Measurements from ENCODE around the gene DOK7.

DOK7 gene

DNA sequence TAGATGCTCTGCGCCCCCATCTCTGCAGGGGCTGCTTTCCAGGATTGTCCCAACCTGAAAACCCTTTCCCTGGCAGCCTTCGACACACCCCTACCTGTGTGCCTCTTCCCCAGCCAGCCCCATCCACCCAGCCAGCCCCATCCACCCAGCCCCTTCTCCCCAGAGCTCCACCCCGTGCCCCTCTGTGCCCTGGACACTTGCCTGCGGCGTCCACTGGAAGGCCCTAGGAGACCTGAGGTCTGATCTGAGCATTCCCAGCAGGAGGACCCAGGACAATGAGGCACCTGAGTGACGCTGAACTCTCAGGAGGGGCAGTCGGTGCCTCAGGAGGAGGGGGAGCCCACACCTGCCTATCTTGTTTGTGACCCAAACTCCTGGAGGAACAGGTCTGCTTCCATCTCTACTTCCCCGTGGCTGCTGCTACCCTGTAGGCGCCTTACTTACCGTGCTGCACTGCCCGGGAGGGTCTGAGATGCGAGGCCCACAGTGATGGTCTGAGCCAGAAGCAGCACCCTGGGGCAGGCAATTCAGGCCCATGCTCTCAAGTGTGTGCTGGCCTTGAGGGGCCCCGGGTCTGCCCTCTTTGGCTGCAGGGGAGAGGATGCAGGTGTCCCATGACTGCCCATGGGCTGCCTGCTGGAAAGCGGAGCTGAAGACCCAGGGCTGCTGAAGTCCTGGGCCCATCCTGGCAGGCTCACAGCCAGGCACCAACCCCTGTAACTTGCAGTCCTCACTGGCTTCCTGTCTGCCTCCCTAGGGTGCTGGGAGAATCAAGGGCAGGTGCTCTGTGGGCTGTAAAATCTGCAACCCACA lies 64.2 kb downstream of the DOK7 start:
- TF ChIP-seq, protein P1, sequence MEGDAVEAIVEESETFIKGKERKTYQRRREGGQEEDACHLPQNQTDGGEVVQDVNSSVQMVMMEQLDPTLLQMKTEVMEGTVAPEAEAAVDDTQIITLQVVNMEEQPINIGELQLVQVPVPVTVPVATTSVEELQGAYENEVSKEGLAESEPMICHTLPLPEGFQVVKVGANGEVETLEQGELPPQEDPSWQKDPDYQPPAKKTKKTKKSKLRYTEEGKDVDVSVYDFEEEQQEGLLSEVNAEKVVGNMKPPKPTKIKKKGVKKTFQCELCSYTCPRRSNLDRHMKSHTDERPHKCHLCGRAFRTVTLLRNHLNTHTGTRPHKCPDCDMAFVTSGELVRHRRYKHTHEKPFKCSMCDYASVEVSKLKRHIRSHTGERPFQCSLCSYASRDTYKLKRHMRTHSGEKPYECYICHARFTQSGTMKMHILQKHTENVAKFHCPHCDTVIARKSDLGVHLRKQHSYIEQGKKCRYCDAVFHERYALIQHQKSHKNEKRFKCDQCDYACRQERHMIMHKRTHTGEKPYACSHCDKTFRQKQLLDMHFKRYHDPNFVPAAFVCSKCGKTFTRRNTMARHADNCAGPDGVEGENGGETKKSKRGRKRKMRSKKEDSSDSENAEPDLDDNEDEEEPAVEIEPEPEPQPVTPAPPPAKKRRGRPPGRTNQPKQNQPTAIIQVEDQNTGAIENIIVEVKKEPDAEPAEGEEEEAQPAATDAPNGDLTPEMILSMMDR (conservative IDR thresholded peaks at IDR 0.05; ENCODE audit: low read depth, low read length): no peak
- no peak for DNase-seq (ENCODE audit: low read depth)
- H3K4me3 ChIP-seq (ENCODE audit: low read depth, low read length): no peak overlapping the region

DNA sequence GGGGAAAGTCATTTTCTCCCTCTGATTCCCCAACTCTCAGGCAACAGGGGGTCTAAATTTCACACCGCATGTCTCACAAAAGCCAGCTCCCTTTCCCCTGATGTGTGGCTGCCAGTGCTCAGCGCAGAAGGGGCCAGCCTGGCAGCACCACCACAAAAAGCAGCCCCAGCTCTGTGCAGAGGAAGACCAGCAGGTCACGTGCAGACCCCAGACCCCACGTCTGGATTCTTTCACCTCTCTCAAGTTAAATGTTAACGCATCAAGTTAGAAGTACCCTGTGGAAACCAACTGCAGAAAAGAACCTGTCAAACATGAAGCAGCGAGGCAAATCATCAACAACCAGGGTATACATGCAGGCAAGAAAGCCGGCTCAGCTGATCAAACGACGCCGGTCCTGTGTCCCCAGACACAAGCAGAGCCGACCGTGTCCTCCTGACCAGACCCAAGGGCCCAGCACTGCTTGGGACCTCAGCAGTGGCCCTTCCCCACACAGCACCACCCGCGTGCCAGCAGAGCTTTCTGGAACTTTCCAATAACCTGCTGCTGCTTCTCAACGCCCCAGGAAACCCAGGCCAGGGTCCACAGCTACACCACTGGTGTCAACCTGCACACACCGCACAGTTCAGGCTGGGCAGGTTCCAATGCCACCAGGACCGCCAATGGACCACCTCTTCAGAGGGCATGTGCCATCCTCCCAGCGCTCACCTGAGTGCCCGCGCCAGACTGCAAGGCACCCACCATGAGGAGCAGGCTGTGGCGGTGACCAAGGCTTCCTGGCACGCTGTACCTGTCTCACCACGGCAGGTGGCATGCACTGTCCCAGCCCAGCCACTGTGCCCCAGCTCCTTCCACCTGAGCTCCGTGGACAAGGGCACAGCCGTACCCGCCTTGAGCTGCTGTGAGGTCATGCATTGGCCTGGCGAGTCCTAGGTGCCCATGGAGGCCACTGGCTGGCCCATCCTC lies 65.1 kb downstream of the DOK7 start:
- TF ChIP-seq, protein P1 (conservative IDR thresholded peaks at IDR 0.05; ENCODE audit: low read depth, low read length): no peak

DNA sequence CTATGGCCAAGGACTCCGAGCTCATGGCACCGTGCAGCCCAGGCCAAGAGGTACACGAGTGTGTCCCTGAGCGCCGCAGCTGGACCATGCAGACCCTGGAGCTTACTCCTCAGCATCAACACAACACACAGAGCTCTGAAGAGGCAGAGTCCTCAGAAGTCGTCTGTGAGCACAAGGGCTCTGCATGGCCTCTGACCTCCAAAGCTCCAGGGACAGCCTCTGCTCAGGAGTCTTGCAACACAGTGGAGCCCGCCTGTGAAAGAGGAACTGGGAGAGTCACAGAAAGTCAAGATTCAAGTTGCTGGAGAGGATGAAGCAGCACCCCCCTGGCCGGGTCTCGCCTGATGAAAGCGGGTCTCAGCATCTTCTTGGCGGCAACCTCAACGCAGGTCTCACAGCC lies 66.3 kb downstream of the DOK7 start:
- peak; percentile 43 for DNase-seq (ENCODE audit: low read depth)
- TF ChIP-seq, protein P1 (conservative IDR thresholded peaks at IDR 0.05; ENCODE audit: low read depth, low read length): no peak

More for the DNA sequence above, 65.1 kb downstream of the DOK7 start:
- no peak overlapping the region for H3K4me3 ChIP-seq (ENCODE audit: low read depth, low read length)
- no peak for DNase-seq (ENCODE audit: low read depth)

DNA sequence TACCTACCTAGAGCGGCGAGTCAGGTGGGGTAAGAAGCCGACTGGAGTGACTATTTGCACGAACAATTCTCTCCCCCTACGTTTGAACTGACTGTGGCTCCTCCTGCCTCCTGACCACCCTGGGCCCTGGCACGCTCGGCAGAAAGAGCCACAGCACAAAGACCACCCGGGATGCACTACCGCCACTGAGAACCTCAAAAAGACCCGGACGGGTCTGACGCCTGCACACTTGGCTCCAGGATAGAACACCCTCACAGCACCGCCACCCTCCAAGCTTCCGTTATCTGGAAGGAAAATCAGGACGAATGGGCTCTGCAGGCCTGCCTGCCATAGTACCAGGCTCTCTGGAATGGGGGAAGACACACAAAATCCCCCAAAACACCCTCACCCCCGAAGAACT lies 66.9 kb downstream of the DOK7 start:
- H3K4me3 ChIP-seq (ENCODE audit: low read depth, low read length): no peak overlapping the region
- TF ChIP-seq, protein P1 (conservative IDR thresholded peaks at IDR 0.05; ENCODE audit: low read depth, low read length): no peak

More for the DNA sequence above, 66.3 kb downstream of the DOK7 start:
- H3K4me3 ChIP-seq (ENCODE audit: low read depth, low read length): no peak overlapping the region

DNA sequence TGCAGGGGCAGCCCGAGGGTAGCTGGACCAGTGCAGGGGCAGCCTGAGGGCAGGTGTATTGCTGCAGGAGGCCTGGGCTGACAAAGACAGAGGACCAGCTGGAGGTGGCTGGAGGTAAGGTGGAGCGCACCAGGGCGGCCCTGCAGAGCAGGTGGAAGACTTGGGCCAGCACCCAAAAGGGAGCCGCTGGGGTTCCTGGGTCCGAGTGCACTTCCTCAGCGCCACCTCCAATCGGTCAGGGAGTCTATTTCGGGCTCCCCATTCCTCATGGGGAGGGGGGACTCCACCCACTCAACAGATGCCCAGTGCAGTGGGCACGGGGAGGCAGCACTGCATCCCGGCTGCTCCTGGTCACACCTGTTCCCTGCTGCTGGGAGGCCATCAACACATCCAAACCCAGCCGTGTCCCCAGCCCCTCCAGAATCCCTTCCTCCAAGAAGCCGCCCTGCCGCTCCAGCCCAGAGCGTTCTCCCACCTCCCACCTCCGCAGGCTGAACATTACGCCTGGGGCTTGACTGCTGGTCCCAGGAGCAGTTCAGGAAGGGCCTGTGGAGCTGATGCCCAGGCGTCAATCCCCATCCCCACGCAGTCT lies 67.7 kb downstream of the DOK7 start:
- TF ChIP-seq, protein P1 (conservative IDR thresholded peaks at IDR 0.05; ENCODE audit: low read depth, low read length): no peak
- H3K4me3 ChIP-seq (ENCODE audit: low read depth, low read length): peak overlapping the region; percentile 96
- no peak for DNase-seq (ENCODE audit: low read depth)

More for the DNA sequence above, 66.9 kb downstream of the DOK7 start:
- DNase-seq (ENCODE audit: low read depth): no peak

DNA sequence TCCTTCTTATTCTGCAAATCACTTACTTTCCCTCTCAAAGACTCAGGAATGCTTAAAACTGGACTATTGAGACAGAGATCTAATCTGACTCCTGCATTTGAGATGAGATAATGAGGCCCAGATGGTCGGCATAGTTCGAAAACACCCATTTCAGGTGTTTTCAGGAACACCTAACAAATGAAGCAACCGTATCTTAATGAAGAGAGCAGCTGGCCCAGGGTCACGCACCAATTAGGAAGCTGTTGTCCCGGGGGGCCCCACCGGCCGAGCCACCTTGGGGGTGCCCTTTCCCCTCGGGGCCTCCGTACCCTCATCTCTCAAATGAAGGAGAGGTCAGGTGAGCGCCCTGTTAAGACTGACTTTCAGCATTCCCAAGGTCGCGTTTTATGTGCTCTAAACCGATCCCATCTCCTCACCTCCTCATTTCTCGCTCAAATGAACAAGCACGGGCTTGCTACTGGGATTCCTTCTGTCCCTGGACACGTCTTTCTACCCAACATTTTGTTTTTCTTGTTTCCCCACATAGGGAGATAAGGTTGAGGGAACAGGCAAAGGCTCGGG lies 68.3 kb downstream of the DOK7 start:
- TF ChIP-seq, protein P1 (conservative IDR thresholded peaks at IDR 0.05; ENCODE audit: low read depth, low read length): no peak
- peak overlapping the region; percentile 96 for H3K4me3 ChIP-seq (ENCODE audit: low read depth, low read length)
- DNase-seq (ENCODE audit: low read depth): peak; percentile 17
